Measurements from ENCODE around the gene PCK1. TPM values are rescaled to one million over a fixed set of nuclear protein-coding genes. Genes with fewer than 3 reads are reported as not detected.

PCK1 gene
- total and polyA plus RNA-seq, 2 donors (not counting 3 experiments of a cell fraction or from before 2014, with no cell fraction given) = not detected

GRCh38 chr20:57605045-57605444, 44.1 kb downstream of the PCK1 start:
- H3K9me1 ChIP-seq (replicated peaks; ENCODE audit: control insufficient read depth, extremely low read depth, insufficient read depth, low read length) = no peaks in the 10 kb centered on the region
- H2AFZ ChIP-seq (ENCODE audit: low read depth, low read length) = no peak overlapping the region
- CTCF ChIA-PET = interaction anchor here (1.0 kb wide), 1 partner anchor 18 kb away, joined by 3 read pairs; no protein-coding TSS in a partner anchor
- H3K36me3 ChIP-seq (ENCODE audit: control insufficient read depth in 2 of 2, extremely low read depth in 1 of 2, insufficient read depth in 2 of 2, low read length in 2 of 2) = no peaks in the 10 kb centered on the region
- no peaks in the 10 kb centered on the region for H3K9me3 ChIP-seq (replicated peaks; ENCODE audit: control insufficient read depth, insufficient read depth, low read length)
- no peak overlapping the region for H3K4me3 ChIP-seq (replicated peaks in 1 of 3; ENCODE audit: insufficient read depth in 1 of 3, low read depth in 1 of 3, low read length in 3 of 3)
- POLR2A ChIA-PET = no interaction called here
- H4K20me1 ChIP-seq (replicated peaks; ENCODE audit: control insufficient read depth, extremely low read depth, insufficient read depth, low read length) = no peaks in the 10 kb centered on the region
- no peaks in the 10 kb centered on the region for H3K4me1 ChIP-seq (ENCODE audit: control insufficient read depth, extremely low read depth, insufficient read depth, low read length)
- H3K27ac ChIP-seq (ENCODE audit: insufficient read depth, low read depth, low read length) = no peak overlapping the region
- H3K9ac ChIP-seq (replicated peaks; ENCODE audit: extremely low read depth, insufficient read depth, low read length) = no peak overlapping the region
- TF ChIP-seq POLR2A (IDR thresholded peaks at IDR 0.05; ENCODE audit: low read depth, low read length) (no peak), JUN (IDR thresholded peaks at IDR 0.05; ENCODE audit: borderline replicate concordance, insufficient read depth, insufficient read length, low read depth) (no peak), EZH2 (IDR thresholded peaks at IDR 0.05; ENCODE audit: borderline replicate concordance, low read depth, low read length, severe bottlenecking) (no peak), CTCF (IDR thresholded peaks at IDR 0.05; ENCODE audit: extremely low read depth in 1 of 2, insufficient read depth in 1 of 2, low read depth in 1 of 2, low read length in 2 of 2) (no peak), POLR2AphosphoS5 (IDR thresholded peaks at IDR 0.05; ENCODE audit: insufficient read depth, low read depth, low read length) (no peak), FOS (IDR thresholded peaks at IDR 0.05; ENCODE audit: borderline replicate concordance, insufficient read depth, low read length) (no peak), GATA2 (IDR thresholded peaks at IDR 0.05; ENCODE audit: insufficient read depth, insufficient read length, low read depth, low read length) (no peak), MYC (IDR thresholded peaks at IDR 0.05; ENCODE audit: low read depth, low read length) (no peak)
- TF ChIP-seq, protein P1, sequence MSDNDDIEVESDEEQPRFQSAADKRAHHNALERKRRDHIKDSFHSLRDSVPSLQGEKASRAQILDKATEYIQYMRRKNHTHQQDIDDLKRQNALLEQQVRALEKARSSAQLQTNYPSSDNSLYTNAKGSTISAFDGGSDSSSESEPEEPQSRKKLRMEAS (IDR thresholded peaks at IDR 0.05; ENCODE audit: insufficient read depth, insufficient read length) = no peak
- no TSS peak for BruUV-seq (replicated peaks)
- intact Hi-C loops (cut with micrococcal nuclease) = no loop called here
- no peaks in the 10 kb centered on the region for H3K27me3 ChIP-seq (ENCODE audit: control insufficient read depth in 2 of 2, insufficient read depth in 2 of 2, low read length in 2 of 2)
- no peak overlapping the region for H3K4me2 ChIP-seq (ENCODE audit: insufficient read depth, low read length)
- no peak for DNase-seq (ENCODE audit: low read depth, low spot score)
- FAIRE-seq = no peak
- dilution Hi-C loops (cut with MboI; ENCODE audit: extremely low pct_ligation_motif_present, low sequenced_read_pairs) = no loop called here
- H3K79me2 ChIP-seq (ENCODE audit: control insufficient read depth, insufficient read depth, low read length) = no peaks in the 10 kb centered on the region

Data from endothelial cell of umbilical vein (primary cell).